Measurements from ENCODE around the gene DHX34.

The DHX34 gene

DNA sequence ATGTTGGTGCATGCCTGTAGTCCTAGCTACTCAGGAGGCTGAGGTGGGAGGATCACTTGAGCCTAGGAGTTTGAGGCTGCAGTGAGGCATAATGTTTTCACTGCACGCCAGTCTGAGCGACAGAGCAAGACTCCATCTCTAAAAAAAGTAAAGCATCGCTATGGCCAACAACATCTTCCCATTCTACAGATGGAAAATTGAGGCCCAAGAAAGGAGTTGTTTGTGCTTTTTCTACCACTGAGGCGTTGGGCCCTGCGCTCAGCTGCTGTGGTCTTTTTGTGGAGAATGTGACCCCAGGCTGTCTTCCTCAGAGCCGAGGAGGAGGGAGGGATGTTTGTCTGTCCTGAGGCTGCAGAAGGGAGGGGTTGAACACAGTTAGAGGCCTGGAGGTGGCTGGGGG is 17.6 kb upstream of the DHX34 start:
- TF ChIP-seq CTCF (IDR thresholded peaks at IDR 0.05) = no peak

DNA sequence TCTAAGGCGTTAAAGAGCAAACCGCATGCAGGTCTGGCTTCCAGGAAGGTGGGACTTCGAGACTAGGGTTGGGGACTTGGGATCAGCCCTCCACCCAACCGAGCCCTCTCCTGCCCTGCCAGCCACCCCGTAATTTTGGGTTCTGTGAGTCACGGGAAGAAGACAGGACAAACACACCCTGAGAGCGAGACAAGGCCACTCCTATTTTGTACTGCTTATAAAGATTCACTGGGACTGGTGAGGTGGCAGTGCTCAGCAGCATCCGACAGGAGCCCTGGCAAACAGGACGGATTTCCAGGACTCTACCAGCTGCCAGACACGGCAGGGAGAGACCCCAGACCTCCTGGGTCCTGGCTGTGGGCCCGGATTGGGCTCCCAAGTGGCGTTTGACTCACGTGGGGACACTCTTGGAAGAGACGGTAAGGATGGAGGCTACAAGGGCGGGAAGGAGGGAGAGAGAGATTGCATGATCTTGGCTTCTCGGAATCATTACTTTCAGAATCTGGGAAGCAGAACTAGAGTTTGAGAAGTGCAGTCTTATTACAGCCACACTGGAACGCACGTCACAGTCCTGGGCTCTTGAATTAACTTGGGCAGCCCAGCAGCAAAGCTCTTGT is 17.1 kb upstream of the DHX34 start, which contains the start of gene C5AR2:
Gene C5AR2, plus strand, starts transcription at position 245 of the 617 bp plus-strand sequence. CDS start 8,625 bp downstream, outside the sequence.
- no peak for TF ChIP-seq CTCF (IDR thresholded peaks at IDR 0.05)

DNA sequence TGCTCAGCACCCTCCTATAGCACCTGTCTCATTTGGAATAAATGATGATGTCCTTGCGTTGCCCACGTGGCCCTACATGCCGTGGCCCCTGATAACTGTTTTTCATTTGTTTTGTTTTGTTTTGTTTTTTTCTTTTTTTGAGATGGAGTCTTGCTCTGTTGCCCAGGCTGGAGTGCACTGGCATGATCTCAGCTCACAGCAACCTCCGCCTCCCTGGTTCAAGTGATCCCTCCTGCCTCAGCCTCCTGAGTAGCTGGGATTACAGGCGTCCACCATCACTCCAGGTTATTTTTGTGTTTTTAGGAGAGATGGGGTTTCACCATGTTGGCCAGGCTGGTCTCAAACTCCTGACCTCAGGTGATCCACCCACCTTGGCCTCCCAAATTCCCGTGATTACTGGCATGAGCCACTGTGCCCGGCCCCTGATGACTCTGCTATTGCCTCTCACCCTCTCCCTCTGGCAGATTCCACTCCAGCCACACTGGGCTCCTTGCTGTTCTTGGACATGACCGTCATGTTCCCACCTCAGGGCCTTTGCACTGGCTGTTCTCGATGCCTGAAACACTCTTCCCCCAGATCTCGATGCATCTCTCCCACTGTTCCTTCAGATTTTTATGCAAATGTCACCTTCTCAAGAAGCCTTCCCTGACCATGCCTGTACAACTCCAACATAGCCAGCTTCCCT is 9.8 kb upstream of the DHX34 start:
- TF ChIP-seq CTCF (IDR thresholded peaks at IDR 0.05) = no peak

- TF ChIP-seq CTCF (IDR thresholded peaks at IDR 0.05) = no peak
These were observed 8.5 kb upstream of the DHX34 start for GRCh38 chr19:47340477-47341208.

DNA sequence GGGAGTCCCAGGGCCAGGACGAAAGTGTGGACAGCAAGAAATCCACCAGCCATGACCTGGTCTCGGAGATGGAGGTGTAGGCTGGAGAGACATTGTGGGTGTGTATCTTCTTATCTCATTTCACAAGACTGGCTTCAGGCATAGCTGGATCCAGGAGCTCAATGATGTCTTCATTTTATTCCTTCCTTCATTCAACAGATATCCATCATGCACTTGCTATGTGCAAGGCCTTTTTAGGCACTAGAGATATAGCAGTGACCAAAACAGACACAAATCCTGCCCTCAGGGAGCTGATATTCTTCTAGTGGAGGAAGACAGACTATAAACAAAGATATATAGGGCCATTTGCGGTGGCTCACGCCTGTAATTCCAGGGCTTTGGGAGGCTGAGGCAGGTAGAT is 7.4 kb upstream of the DHX34 start:
- no peak for TF ChIP-seq CTCF (IDR thresholded peaks at IDR 0.05)

- TF ChIP-seq CTCF (IDR thresholded peaks at IDR 0.05) = no peak
These were observed 5.8 kb upstream of the DHX34 start for GRCh38 chr19:47343194-47343802.

DNA sequence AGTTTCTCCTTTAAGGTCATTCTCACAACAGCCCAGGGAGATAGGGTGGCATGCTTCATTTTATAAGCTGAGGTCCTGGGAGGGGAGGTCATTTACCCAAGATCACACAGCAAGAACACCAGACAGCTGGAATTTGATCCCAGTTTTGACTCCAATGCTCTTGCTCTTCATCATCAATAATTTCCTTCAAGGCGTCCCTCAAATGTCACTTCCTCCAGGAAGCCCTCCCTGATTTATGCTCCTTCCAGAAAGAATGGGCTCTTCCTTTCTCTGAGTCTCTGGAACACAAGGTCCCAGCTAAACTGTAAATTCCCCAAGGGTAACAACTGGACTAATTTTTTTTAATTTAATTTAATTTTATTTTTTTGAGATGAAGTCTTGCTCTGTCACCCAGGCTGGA is 4.7 kb upstream of the DHX34 start:
- no peak for TF ChIP-seq CTCF (IDR thresholded peaks at IDR 0.05)
